Measurements from ENCODE around the gene TMEM25.

TMEM25 gene

DNA sequence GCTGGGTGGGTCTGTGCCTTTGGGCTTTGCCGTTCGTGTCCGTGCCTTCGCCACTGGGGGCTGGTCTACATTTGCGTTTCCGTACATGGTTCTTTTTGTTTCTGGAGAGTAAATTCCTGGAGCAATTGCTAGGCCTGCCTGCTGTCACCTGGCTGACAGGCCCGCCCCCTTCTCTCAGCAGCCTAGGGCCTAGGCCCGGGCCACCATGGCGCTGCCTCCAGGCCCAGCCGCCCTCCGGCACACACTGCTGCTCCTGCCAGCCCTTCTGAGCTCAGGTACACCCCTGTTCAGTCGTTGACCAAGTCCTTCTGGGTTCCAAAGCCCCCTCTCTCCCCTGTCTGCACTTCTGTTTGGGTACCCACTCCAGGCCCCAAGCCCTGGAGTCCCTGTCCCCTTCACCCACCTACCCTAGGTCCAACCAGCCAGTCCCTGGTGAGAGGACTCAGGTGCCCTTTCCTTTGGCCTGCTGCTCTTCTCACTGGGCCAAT lies 649 bp downstream of the TMEM25 start:
- no peak for DNase-seq (ENCODE audit: low read depth, low spot score)
- in situ Hi-C loops (cut with HindIII; ENCODE audit: low sequenced_read_pairs), result no loop called here
- TF ChIP-seq, protein P1, sequence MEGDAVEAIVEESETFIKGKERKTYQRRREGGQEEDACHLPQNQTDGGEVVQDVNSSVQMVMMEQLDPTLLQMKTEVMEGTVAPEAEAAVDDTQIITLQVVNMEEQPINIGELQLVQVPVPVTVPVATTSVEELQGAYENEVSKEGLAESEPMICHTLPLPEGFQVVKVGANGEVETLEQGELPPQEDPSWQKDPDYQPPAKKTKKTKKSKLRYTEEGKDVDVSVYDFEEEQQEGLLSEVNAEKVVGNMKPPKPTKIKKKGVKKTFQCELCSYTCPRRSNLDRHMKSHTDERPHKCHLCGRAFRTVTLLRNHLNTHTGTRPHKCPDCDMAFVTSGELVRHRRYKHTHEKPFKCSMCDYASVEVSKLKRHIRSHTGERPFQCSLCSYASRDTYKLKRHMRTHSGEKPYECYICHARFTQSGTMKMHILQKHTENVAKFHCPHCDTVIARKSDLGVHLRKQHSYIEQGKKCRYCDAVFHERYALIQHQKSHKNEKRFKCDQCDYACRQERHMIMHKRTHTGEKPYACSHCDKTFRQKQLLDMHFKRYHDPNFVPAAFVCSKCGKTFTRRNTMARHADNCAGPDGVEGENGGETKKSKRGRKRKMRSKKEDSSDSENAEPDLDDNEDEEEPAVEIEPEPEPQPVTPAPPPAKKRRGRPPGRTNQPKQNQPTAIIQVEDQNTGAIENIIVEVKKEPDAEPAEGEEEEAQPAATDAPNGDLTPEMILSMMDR (IDR thresholded peaks at IDR 0.05; ENCODE audit: low read depth, low read length), result no peak
- peak overlapping the region; percentile 79 for H3K4me3 ChIP-seq (ENCODE audit: low read depth, low read length)

DNA sequence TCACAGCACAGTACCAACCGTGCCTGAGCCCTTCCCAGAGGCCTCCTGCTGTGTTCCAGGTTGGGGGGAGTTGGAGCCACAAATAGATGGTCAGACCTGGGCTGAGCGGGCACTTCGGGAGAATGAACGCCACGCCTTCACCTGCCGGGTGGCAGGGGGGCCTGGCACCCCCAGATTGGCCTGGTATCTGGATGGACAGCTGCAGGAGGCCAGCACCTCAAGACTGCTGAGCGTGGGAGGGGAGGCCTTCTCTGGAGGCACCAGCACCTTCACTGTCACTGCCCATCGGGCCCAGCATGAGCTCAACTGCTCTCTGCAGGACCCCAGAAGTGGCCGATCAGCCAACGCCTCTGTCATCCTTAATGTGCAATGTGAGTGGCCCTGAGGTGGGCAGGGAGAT lies 1.1 kb downstream of the TMEM25 start:
- TF ChIP-seq, protein P1 (IDR thresholded peaks at IDR 0.05; ENCODE audit: low read depth, low read length), result no peak
- H3K4me3 ChIP-seq (ENCODE audit: low read depth, low read length), result peak overlapping the region; percentile 79
- in situ Hi-C loops (cut with HindIII; ENCODE audit: low sequenced_read_pairs), result no loop called here
- no peak for DNase-seq (ENCODE audit: low read depth, low spot score)

DNA sequence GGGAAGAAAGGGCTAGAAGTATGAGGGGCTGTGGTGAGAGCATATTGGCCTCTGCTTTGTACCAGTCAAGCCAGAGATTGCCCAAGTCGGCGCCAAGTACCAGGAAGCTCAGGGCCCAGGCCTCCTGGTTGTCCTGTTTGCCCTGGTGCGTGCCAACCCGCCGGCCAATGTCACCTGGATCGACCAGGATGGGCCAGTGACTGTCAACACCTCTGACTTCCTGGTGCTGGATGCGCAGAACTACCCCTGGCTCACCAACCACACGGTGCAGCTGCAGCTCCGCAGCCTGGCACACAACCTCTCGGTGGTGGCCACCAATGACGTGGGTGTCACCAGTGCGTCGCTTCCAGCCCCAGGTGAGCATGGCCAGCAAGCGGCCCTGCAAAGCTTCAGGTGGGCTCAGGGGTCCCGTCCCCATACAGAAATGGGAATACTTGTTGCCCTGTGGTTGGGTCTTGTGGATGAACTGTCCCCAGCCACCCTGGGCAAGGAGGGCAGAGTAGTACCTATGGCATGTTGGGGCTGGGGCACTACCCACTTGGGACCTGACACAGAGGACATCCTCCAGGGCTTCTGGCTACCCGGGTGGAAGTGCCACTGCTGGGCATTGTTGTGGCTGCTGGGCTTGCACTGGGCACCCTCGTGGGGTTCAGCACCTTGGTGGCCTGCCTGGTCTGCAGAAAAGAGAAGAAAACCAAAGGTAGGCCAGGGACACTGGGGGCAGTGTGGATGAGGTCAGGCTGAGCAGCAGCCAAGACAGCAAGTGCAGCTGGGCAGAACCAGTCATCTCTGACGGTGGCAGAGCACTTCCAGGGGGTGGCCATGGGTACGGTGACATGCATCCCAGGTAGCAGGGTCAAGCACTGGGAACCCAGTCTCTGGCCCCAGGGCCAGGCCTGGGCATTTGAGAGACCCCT lies 2.1 kb downstream of the TMEM25 start:
- in situ Hi-C loops (cut with HindIII; ENCODE audit: low sequenced_read_pairs), result no loop called here
- no peak overlapping the region for H3K4me3 ChIP-seq (ENCODE audit: low read depth, low read length)
- TF ChIP-seq, protein P1 (IDR thresholded peaks at IDR 0.05; ENCODE audit: low read depth, low read length), result no peak
- no peak for DNase-seq (ENCODE audit: low read depth, low spot score)

DNA sequence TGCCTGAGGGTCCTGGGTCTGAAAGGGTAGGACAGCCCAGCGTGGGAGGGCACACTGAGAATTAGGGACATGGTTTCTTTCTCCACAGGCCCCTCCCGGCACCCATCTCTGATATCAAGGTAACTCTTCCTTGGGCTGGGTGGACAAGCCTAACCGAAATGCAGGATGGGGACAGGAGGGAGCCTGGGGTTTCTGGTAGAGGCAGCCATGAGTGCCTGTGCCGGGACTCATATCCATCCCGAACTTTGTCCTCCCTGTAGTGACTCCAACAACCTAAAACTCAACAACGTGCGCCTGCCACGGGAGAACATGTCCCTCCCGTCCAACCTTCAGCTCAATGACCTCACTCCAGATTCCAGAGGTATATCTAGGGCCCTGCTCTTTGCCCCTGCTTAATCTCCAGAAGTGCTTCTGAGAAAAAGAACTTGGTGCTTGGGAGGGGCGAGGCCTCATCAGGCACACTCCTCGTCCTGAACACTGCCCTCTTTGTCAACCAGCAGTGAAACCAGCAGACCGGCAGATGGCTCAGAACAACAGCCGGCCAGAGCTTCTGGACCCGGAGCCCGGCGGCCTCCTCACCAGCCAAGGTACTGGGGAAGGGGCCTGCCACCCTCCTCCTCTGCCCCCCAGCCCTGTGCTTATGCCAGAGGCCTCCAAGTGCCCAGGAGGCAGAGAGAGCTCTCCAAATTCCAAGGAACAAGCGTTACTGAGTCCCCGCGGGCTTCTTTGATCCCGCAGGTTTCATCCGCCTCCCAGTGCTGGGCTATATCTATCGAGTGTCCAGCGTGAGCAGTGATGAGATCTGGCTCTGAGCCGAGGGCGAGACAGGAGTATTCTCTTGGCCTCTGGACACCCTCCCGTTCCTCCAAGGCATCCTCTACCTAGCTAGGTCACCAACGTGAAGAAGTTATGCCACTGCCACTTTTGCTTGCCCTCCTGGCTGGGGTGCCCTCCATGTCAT lies 3.1 kb downstream of the TMEM25 start:
- H3K4me3 ChIP-seq (ENCODE audit: low read depth, low read length), result no peak overlapping the region
- TF ChIP-seq, protein P1 (IDR thresholded peaks at IDR 0.05; ENCODE audit: low read depth, low read length), result no peak
- in situ Hi-C loops (cut with HindIII; ENCODE audit: low sequenced_read_pairs), result no loop called here
- no peak for DNase-seq (ENCODE audit: low read depth, low spot score)

DNA sequence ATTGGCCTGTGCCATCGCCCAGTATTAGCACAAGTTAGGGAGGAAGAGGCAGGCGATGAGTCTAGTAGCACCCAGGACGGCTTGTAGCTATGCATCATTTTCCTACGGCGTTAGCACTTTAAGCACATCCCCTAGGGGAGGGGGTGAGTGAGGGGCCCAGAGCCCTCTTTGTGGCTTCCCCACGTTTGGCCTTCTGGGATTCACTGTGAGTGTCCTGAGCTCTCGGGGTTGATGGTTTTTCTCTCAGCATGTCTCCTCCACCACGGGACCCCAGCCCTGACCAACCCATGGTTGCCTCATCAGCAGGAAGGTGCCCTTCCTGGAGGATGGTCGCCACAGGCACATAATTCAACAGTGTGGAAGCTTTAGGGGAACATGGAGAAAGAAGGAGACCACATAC lies 4.3 kb downstream of the TMEM25 start:
- TF ChIP-seq, protein P1 (IDR thresholded peaks at IDR 0.05; ENCODE audit: low read depth, low read length), result no peak
- in situ Hi-C loops (cut with HindIII; ENCODE audit: low sequenced_read_pairs), result no loop called here

DNA sequence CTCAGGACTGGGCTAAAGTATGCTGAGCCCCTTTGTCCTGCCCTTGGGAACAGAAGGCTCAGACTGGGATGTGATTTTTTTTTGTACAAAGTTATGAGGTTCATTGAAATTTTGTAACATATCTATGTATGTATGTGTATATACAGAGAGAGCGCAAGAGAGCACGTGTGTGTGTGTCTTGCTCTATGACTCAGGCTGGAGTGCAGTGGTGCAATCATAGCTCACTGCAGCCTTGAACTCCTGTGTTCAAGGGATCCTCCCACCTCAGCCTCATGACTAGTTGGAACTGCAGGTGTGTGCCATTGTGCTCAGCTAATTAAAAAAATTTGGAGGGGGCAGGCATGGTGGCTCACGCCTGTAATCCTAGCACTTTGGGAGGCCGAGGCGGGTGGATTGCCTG lies 5.7 kb downstream of the TMEM25 start:
- DNase-seq (ENCODE audit: low read depth, low spot score), result no peak
- H3K4me3 ChIP-seq (ENCODE audit: low read depth, low read length), result no peak overlapping the region
- in situ Hi-C loops (cut with HindIII; ENCODE audit: low sequenced_read_pairs), result no loop called here
- TF ChIP-seq, protein P1 (IDR thresholded peaks at IDR 0.05; ENCODE audit: low read depth, low read length), result no peak

More for the DNA sequence above, 4.3 kb downstream of the TMEM25 start:
- DNase-seq (ENCODE audit: low read depth, low spot score), result no peak
- H3K4me3 ChIP-seq (ENCODE audit: low read depth, low read length), result no peak overlapping the region
